ENCODE results near the gene CARD14. TPM values are rescaled to one million over a fixed set of nuclear protein-coding genes. Genes with fewer than 3 reads are reported as not detected.

The CARD14 gene
- total RNA-seq, 4 donors from 2014 or later = 0.14 to 0.75 (median 0.48) TPM; not detected in 1

DNA sequence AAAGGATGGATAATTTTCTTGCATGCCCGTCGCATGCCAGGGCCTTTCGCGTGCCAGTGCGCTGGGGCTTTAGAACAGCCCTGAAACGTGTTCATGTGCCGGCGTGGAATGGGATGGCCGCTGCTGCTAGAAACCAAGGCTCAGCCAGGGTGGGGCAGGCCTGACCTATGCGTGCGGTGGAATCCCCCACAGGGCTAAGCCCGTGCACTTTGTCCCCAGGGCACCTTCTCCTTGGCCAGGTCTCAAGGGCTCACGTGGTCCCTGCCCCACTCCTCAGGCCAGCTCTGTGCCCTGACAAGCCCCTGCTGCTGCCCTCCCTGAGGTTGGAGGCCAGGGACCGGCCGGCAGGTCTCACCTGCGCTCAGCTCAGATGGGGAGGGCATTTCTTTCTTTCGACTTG is 77.7 kb downstream of the CARD14 start:
- TF ChIP-seq EP300 (IDR thresholded peaks at IDR 0.05; ENCODE audit: low read depth) (no peak), POLR2A (IDR thresholded peaks at IDR 0.05) (no peak), POLR2AphosphoS5 (IDR thresholded peaks at IDR 0.05) (no peak)
- TF ChIP-seq, protein P1, sequence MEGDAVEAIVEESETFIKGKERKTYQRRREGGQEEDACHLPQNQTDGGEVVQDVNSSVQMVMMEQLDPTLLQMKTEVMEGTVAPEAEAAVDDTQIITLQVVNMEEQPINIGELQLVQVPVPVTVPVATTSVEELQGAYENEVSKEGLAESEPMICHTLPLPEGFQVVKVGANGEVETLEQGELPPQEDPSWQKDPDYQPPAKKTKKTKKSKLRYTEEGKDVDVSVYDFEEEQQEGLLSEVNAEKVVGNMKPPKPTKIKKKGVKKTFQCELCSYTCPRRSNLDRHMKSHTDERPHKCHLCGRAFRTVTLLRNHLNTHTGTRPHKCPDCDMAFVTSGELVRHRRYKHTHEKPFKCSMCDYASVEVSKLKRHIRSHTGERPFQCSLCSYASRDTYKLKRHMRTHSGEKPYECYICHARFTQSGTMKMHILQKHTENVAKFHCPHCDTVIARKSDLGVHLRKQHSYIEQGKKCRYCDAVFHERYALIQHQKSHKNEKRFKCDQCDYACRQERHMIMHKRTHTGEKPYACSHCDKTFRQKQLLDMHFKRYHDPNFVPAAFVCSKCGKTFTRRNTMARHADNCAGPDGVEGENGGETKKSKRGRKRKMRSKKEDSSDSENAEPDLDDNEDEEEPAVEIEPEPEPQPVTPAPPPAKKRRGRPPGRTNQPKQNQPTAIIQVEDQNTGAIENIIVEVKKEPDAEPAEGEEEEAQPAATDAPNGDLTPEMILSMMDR (IDR thresholded peaks at IDR 0.05) = no peak
- H3K9me3 ChIP-seq = no peaks in the 10 kb centered on the region
- DNase-seq = no peak
- in situ Hi-C loops (cut with MboI; ENCODE audit: low pct_ligation_motif_present in 1 of 4, low pct_unique_long_range_greater_than_20kb in 1 of 4, low sequenced_read_pairs in 3 of 4) = loop anchor here in 1 of 4 donors (25.0 kb wide), 1 partner anchor 160 kb away; no protein-coding TSS in a partner anchor
- 93% methylated on average over 17 of the region's 17 CpGs; no CpG with 5 or more reads in 1 of the 2 donors for WGBS, 2 donors (ENCODE audit: low coverage in 1 of 2)
- H3K36me3 ChIP-seq = no peaks in the 10 kb centered on the region
- no peak overlapping the region for H3K27ac ChIP-seq
- intact Hi-C loops (cut with DNase I; ENCODE audit: low total_unique reads) = no loop called here
- no peaks in the 10 kb centered on the region for H3K27me3 ChIP-seq
- no peaks in the 10 kb centered on the region for H3K4me1 ChIP-seq
- H3K4me3 ChIP-seq = no peak overlapping the region

DNA sequence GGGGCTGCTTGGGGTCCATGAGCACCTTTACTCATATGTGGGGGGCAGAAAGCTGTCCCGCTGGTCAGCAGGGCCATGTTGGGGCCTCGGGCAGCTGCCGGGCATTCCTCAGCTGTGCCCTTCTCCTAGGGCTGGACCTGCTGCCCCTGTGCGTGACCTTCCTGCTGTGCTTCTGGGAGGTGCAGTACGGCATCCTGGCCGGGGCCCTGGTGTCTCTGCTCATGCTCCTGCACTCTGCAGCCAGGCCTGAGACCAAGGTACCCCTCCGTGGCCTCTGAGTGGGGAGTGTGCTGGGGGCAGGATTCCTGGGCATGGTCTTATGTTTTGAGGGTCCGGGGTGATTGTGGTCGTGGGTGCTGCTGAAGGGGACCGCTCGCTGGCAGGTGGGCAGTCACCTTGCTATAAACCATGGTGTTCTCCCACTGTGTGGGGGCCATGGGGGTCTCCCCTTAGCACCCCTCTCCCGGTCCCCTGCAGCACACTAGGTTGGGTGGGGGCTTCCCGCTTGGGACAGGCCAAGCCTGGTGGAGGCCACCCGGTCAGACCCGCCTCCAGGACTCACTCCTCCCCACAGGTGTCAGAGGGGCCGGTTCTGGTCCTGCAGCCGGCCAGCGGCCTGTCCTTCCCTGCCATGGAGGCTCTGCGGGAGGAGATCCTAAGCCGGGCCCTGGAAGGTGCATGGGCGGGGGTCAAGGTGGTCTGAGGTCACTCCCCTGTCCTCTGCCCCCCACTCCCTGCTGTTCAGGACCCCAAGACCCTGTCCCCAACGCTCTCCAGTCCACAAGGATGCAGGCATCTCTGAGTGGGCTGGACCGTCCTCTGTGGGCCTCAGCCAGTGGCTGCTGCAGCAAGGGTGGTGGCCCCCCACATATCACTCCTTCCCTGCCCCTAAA is 78.4 kb downstream of the CARD14 start:
- no peaks in the 10 kb centered on the region for H3K36me3 ChIP-seq
- no peaks in the 10 kb centered on the region for H3K27me3 ChIP-seq
- in situ Hi-C loops (cut with MboI; ENCODE audit: low pct_ligation_motif_present in 1 of 4, low pct_unique_long_range_greater_than_20kb in 1 of 4, low sequenced_read_pairs in 3 of 4) = loop anchor here in 1 of 4 donors (25.0 kb wide), 1 partner anchor 161 kb away; no protein-coding TSS in a partner anchor
- H3K4me1 ChIP-seq = peaks cover 0 to 3% (median 0%) of the 10 kb centered on the region in 4 donors
- TF ChIP-seq, protein P1 (IDR thresholded peaks at IDR 0.05) = no peak
- TF ChIP-seq POLR2A (IDR thresholded peaks at IDR 0.05) (no peak), POLR2AphosphoS5 (IDR thresholded peaks at IDR 0.05) (no peak), EP300 (IDR thresholded peaks at IDR 0.05; ENCODE audit: low read depth) (no peak)
- intact Hi-C loops (cut with DNase I; ENCODE audit: low total_unique reads) = no loop called here
- no peak overlapping the region for H3K4me3 ChIP-seq
- no peak for DNase-seq
- H3K9me3 ChIP-seq = no peaks in the 10 kb centered on the region
- no peak overlapping the region for H3K27ac ChIP-seq
- WGBS, 2 donors (ENCODE audit: low coverage in 1 of 2) = 92% methylated on average over 10 of the region's 23 CpGs; no CpG with 5 or more reads in 1 of the 2 donors

DNA sequence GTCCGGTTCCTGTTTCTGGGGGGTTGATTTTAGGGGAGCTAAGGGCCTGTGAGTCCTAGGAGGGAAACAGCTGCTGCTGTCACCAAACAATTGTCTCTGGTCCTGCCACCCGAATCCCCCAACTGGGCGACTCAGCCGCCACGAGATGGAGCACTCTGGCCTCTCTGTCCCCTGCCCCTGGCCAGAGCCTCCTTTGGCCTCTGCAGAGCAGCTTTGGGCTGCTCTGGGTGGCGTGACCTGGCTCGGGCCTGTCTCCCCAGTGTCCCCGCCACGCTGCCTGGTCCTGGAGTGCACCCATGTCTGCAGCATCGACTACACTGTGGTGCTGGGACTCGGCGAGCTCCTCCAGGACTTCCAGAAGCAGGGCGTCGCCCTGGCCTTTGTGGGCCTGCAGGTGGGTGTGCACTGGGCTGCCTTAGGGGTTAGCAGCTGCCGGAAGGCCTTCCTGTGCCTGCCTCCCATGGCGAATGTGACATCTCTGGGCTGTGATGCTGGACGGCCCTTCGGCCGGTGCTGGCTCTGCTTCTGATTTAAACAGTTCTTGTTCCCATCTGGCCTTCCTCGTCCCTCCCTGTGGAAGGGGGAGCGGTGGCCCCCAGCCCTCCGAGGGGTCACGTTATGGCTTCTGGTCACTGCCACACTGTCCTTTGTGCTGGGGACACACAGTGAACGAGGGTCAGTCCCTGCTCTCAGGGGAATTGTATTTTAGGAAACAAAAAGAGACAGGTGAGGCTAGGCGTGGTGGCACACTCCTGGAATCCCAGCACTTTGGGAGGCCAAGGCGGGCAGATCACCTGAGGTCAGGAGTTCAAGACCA is 79.3 kb downstream of the CARD14 start:
- no peak for DNase-seq
- Histone ChIP-seq H3K27ac (no peak overlapping the region), H3K9me3 (no peaks in the 10 kb centered on the region), H3K36me3 (no peaks in the 10 kb centered on the region), H3K4me1 (peaks cover 0 to 3% (median 0%) of the 10 kb centered on the region in 4 donors), H3K4me3 (no peak overlapping the region), H3K27me3 (no peaks in the 10 kb centered on the region)
- intact Hi-C loops (cut with DNase I; ENCODE audit: low total_unique reads) = no loop called here
- in situ Hi-C loops (cut with MboI; ENCODE audit: low pct_ligation_motif_present in 1 of 4, low pct_unique_long_range_greater_than_20kb in 1 of 4, low sequenced_read_pairs in 3 of 4) = loop anchor here in 1 of 4 donors (25.0 kb wide), 1 partner anchor 162 kb away; no protein-coding TSS in a partner anchor
- TF ChIP-seq POLR2A (IDR thresholded peaks at IDR 0.05) = no peak
- TF ChIP-seq, protein P1 (IDR thresholded peaks at IDR 0.05) = no peak
- no peak for TF ChIP-seq EP300 (IDR thresholded peaks at IDR 0.05; ENCODE audit: low read depth)
- TF ChIP-seq POLR2AphosphoS5 (IDR thresholded peaks at IDR 0.05) = no peak
- 89 to 93% methylated on average over 8 to 22 of the region's 26 CpGs for WGBS, 2 donors (ENCODE audit: low coverage in 1 of 2)

DNA sequence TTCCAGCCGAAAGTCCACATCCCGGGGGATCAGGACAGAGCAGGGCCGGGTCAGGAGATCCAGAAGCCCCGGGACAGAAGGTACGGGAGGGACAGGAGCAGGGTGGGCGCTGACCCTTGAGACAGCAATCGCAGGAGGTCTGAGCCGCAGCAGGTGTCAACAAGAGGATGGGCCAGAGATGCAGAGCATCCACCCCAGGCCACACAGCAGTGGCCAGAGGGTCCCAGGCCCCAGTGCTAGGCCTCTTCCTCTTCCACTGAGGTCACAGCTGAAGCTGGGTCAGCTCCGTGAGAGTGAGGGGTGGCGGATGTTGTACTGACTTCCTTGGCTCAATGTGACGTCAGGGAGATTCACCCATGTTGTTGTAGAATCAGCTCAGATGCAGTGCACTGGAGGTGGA is 82.1 kb downstream of the CARD14 start:
- no peaks in the 10 kb centered on the region for H3K36me3 ChIP-seq
- H3K27me3 ChIP-seq = no peaks in the 10 kb centered on the region
- TF ChIP-seq EP300 (IDR thresholded peaks at IDR 0.05; ENCODE audit: low read depth) (no peak), POLR2AphosphoS5 (IDR thresholded peaks at IDR 0.05) (no peak)
- TF ChIP-seq, protein P1 (IDR thresholded peaks at IDR 0.05) = no peak
- no peak for DNase-seq
- H3K4me1 ChIP-seq = peaks cover 4 to 23% (median 12%) of the 10 kb centered on the region in 4 donors
- H3K4me3 ChIP-seq = no peak overlapping the region
- H3K27ac ChIP-seq = no peak overlapping the region
- intact Hi-C loops (cut with DNase I; ENCODE audit: low total_unique reads) (no loop called here), in situ Hi-C loops (cut with MboI; ENCODE audit: low pct_ligation_motif_present in 1 of 4, low pct_unique_long_range_greater_than_20kb in 1 of 4, low sequenced_read_pairs in 3 of 4) (no loop called here)
- WGBS, 2 donors (ENCODE audit: low coverage in 1 of 2) = 95% methylated on average over 11 of the region's 11 CpGs; no CpG with 5 or more reads in 1 of the 2 donors
- no peaks in the 10 kb centered on the region for H3K9me3 ChIP-seq
